ENCODE data around the gene SCD5.

SCD5 gene

DNA sequence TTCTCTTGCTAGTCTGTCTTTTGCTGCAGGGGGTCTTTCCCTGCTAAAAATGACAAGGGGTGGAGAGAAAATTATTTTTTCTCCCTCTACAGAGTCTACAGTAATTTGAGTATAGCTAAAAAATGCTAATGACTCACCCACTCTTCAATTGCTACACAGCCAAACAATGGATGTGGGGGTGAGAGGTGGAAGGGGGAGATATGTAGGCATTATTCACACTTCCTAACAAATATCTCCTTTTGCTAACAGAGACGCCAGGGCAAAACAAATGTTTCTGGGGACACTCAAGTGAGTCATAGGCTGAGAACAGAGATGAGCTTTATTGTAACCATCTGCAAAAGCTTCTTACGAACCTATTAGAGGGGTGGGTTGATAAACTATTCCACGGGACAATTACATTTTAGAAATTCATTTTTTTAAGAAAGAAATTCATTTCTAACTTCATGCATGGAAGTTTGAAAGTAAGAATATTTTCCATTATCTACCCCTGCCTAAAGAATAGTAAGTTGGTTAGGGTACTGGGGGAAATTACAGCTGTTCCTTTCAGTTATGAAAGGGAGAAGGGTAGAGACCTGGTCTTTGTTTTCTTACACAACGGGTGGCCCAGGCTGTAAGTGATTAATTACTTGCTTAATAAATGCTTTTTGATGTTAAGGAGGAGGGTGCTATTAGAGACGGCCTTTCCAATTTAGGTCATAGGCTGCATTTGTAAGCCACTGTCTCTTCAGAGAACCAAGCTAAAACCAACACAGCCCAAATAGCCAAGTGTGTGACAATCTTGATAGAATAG lies 12.8 kb downstream of the SCD5 start (continued):
- TF ChIP-seq ZNF10 (tag by site-specific recombination; IDR thresholded peaks at IDR 0.05) (no peak), REPIN1 (tag by site-specific recombination; IDR thresholded peaks at IDR 0.05; ENCODE audit: low read depth) (no peak), ZFHX2 (tag by site-specific recombination; conservative IDR thresholded peaks at IDR 0.05) (peak; percentile 49; the same call in 1 of the 2 replicates), EGR2 (tag by site-specific recombination; IDR thresholded peaks at IDR 0.05; ENCODE audit: low read depth) (peak; percentile 66; the same call in 1 of the 2 replicates)
- TF ChIP-seq, protein P1, sequence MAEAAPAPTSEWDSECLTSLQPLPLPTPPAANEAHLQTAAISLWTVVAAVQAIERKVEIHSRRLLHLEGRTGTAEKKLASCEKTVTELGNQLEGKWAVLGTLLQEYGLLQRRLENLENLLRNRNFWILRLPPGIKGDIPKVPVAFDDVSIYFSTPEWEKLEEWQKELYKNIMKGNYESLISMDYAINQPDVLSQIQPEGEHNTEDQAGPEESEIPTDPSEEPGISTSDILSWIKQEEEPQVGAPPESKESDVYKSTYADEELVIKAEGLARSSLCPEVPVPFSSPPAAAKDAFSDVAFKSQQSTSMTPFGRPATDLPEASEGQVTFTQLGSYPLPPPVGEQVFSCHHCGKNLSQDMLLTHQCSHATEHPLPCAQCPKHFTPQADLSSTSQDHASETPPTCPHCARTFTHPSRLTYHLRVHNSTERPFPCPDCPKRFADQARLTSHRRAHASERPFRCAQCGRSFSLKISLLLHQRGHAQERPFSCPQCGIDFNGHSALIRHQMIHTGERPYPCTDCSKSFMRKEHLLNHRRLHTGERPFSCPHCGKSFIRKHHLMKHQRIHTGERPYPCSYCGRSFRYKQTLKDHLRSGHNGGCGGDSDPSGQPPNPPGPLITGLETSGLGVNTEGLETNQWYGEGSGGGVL (tag by site-specific recombination; IDR thresholded peaks at IDR 0.05): peak; percentile 83
- TF ChIP-seq, protein P2, sequence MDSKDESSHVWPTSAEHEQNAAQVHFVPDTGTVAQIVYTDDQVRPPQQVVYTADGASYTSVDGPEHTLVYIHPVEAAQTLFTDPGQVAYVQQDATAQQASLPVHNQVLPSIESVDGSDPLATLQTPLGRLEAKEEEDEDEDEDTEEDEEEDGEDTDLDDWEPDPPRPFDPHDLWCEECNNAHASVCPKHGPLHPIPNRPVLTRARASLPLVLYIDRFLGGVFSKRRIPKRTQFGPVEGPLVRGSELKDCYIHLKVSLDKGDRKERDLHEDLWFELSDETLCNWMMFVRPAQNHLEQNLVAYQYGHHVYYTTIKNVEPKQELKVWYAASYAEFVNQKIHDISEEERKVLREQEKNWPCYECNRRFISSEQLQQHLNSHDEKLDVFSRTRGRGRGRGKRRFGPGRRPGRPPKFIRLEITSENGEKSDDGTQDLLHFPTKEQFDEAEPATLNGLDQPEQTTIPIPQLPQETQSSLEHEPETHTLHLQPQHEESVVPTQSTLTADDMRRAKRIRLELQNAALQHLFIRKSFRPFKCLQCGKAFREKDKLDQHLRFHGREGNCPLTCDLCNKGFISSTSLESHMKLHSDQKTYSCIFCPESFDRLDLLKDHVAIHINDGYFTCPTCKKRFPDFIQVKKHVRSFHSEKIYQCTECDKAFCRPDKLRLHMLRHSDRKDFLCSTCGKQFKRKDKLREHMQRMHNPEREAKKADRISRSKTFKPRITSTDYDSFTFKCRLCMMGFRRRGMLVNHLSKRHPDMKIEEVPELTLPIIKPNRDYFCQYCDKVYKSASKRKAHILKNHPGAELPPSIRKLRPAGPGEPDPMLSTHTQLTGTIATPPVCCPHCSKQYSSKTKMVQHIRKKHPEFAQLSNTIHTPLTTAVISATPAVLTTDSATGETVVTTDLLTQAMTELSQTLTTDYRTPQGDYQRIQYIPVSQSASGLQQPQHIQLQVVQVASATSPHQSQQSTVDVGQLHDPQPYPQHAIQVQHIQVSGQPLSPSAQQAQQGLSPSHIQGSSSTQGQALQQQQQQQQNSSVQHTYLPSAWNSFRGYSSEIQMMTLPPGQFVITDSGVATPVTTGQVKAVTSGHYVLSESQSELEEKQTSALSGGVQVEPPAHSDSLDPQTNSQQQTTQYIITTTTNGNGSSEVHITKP (tag by site-specific recombination; IDR thresholded peaks at IDR 0.05): peak; percentile 35; the same call in 1 of the 2 replicates

- POLR2A ChIA-PET: interaction anchor here (1.1 to 3.2 kb wide), 3 partner anchors 14 to 355 kb away, joined by 3 to 14 read pairs (median 4); partner anchors contain the start of genes HNRNPDL and SCD5
- no peak overlapping the region; the same call in 1 of the 2 replicates for H3K4me3 ChIP-seq (ENCODE audit: low read depth, low read length)
- no peaks in the 10 kb centered on the region for H3K36me3 ChIP-seq (ENCODE audit: control insufficient read depth in 2 of 2, insufficient read depth in 1 of 2, low read length in 2 of 2)
- H3K27ac ChIP-seq (ENCODE audit: extremely low read depth, low read depth, low read length): no peak overlapping the region
- H3K4me1 ChIP-seq (ENCODE audit: control insufficient read depth, insufficient read depth, low read length): peaks cover 20% of the 10 kb centered on the region
- H3K9me3 ChIP-seq (ENCODE audit: control insufficient read depth, insufficient read depth, low read depth, low read length): no peaks in the 10 kb centered on the region
- CTCF ChIA-PET: interaction anchor here (1.1 to 1.2 kb wide), 4 partner anchors 11 to 68 kb away, joined by 3 to 4 read pairs (median 3); partner anchors contain the start of gene SCD5
- TF ChIP-seq ZBTB7A (tag by site-specific recombination; IDR thresholded peaks at IDR 0.05; ENCODE audit: low read depth) (no peak), ZSCAN16 (tag by site-specific recombination; IDR thresholded peaks at IDR 0.05) (no peak), ZNF785 (tag by site-specific recombination; IDR thresholded peaks at IDR 0.05) (no peak), ZNF830 (tag by site-specific recombination; IDR thresholded peaks at IDR 0.05; ENCODE audit: low read depth) (no peak), ZNF768 (tag by site-specific recombination; IDR thresholded peaks at IDR 0.05) (no peak), ZBTB49 (tag by site-specific recombination; IDR thresholded peaks at IDR 0.05; ENCODE audit: low read depth) (peak; percentile 96; the same call in 1 of the 2 replicates)
- TF ChIP-seq, protein P3, sequence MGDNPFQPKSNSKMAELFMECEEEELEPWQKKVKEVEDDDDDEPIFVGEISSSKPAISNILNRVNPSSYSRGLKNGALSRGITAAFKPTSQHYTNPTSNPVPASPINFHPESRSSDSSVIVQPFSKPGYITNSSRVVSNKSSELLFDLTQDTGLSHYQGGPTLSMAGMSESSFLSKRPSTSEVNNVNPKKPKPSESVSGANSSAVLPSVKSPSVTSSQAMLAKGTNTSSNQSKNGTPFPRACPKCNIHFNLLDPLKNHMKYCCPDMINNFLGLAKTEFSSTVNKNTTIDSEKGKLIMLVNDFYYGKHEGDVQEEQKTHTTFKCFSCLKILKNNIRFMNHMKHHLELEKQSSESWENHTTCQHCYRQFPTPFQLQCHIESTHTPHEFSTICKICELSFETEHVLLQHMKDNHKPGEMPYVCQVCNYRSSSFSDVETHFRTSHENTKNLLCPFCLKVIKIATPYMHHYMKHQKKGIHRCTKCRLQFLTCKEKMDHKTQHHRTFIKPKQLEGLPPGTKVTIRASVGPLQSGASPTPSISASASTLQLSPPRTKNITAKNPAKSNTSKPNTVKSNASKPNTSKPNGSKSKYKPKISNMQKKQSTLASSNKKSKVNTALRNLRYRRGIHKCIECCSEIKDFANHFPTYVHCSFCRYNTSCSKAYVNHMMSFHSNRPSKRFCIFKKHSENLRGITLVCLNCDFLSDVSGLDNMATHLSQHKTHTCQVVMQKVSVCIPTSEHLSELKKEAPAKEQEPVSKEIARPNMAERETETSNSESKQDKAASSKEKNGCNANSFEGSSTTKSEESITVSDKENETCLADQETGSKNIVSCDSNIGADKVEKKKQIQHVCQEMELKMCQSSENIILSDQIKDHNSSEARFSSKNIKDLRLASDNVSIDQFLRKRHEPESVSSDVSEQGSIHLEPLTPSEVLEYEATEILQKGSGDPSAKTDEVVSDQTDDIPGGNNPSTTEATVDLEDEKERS (tag by site-specific recombination; IDR thresholded peaks at IDR 0.05): no peak
These were observed 13.7 kb downstream of the SCD5 start for GRCh38 chr4:82784681-82785610.
